Germinal center (tissue), 1 donor: ENCODE measurements around the gene DEPDC4.

Source experiments
- DNase-seq: peaks from one replicate; pipeline ENCODE4 v3.0.0; 2012; ENCODE audit warnings: mixed read lengths, low spot score

Gene DEPDC4

GRCh38 chr12:100213016-100213891 lies 53.6 kb downstream of the DEPDC4 start:
- no peak for DNase-seq

- no peak for DNase-seq
These were observed 55.2 kb downstream of the DEPDC4 start for GRCh38 chr12:100211698-100212097.

- DNase-seq: no peak
These were observed 58.0 kb downstream of the DEPDC4 start for GRCh38 chr12:100208834-100209233.

GRCh38 chr12:100207311-100207710 lies 59.6 kb downstream of the DEPDC4 start:
- DNase-seq: no peak

- DNase-seq: no peak
These were observed 65.1 kb downstream of the DEPDC4 start for GRCh38 chr12:100201604-100202423.

- peak; percentile 91 for DNase-seq
These were observed 66.3 kb downstream of the DEPDC4 start, which contains the start of gene ACTR6 for GRCh38 chr12:100200463-100201181. ACTR6 (plus strand) TSS chr12:100200815; CDS start chr12:100200852, 37 bp downstream.

- peak; percentile 84 for DNase-seq
These were observed 67.3 kb downstream of the DEPDC4 start for GRCh38 chr12:100199347-100200149.

GRCh38 chr12:100199023-100199346 lies 67.9 kb downstream of the DEPDC4 start:
- no peak for DNase-seq

GRCh38 chr12:100197486-100197885 lies 69.4 kb downstream of the DEPDC4 start:
- no peak for DNase-seq

- DNase-seq: no peak
These were observed 73.8 kb downstream of the DEPDC4 start for GRCh38 chr12:100193085-100193484.
